Peyer's patch (tissue), 4 donors: ENCODE results near the gene CCDC184.

Experiments
- POLR2A ChIP-seq, 2 donors: fragments of 450-650 bp; IDR thresholded peaks; one replicate each; pipeline ENCODE4 v1.5.1; 2017; ENCODE audit warnings: antibody characterized with exemption in 2 of 2, mild to moderate bottlenecking in 2 of 2, moderate library complexity in 2 of 2
- TF ChIP-seq, protein P1 (sequence below), 6 experiments: fragments of 450-650 bp in 4 of 6; fragments of 200-600 bp in 2 of 6; sonication (generic) in 1 of 6; IDR thresholded peaks; one replicate each; pipeline ENCODE4 v1.5.1; 2017 to 2019; ENCODE audit warnings: antibody characterized with exemption in 6 of 6, mild to moderate bottlenecking in 3 of 6, moderate library complexity in 1 of 6

DNA sequence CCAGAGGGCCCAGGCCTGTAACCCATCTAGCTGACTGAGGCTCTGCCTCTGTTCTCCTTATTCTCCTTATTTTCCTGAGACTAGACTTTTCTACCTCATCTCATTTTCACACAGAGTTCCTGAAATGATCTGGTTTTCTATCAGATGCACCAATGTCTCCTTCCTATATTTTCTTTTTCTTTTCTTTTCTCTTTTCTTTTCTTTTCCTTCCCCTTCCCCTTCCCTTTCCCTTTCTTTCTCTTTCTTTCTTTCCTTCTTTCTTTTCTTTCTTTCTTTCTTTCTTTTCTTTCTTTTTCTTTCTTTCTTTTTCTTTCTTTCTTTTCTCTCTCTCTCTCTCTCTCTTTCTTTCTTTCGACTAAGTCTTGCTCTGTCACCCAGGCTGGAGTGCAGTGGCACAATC lies 3.0 kb upstream of the CCDC184 start:
- TF ChIP-seq POLR2A (IDR thresholded peaks at IDR 0.05), result no peak
- TF ChIP-seq, protein P1, sequence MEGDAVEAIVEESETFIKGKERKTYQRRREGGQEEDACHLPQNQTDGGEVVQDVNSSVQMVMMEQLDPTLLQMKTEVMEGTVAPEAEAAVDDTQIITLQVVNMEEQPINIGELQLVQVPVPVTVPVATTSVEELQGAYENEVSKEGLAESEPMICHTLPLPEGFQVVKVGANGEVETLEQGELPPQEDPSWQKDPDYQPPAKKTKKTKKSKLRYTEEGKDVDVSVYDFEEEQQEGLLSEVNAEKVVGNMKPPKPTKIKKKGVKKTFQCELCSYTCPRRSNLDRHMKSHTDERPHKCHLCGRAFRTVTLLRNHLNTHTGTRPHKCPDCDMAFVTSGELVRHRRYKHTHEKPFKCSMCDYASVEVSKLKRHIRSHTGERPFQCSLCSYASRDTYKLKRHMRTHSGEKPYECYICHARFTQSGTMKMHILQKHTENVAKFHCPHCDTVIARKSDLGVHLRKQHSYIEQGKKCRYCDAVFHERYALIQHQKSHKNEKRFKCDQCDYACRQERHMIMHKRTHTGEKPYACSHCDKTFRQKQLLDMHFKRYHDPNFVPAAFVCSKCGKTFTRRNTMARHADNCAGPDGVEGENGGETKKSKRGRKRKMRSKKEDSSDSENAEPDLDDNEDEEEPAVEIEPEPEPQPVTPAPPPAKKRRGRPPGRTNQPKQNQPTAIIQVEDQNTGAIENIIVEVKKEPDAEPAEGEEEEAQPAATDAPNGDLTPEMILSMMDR (IDR thresholded peaks at IDR 0.05), result no peak
